ENCODE results near the gene HIRA. TPM values are rescaled to one million over a fixed set of nuclear protein-coding genes. Genes with fewer than 3 reads are reported as not detected.

The HIRA gene
- total and polyA plus RNA-seq, 4 donors = 4.1 to 32.5 (median 23.0) TPM

- Histone ChIP-seq H3K4me3 (ENCODE audit: low read depth in 1 of 3, low read length in 3 of 3) (no peak overlapping the region), H3K9me3 (ENCODE audit: control insufficient read depth in 4 of 4, low read length in 3 of 4) (no peaks in the 10 kb centered on the region), H3K27me3 (ENCODE audit: control insufficient read depth in 4 of 4, insufficient read depth in 4 of 4, low read length in 3 of 4) (no peaks in the 10 kb centered on the region), H3K27ac (ENCODE audit: low read depth in 1 of 2, low read length in 2 of 2) (no peak overlapping the region), H3K4me1 (ENCODE audit: control insufficient read depth in 4 of 4, insufficient read depth in 4 of 4, low read length in 3 of 4) (peaks cover 0 to 10% (median 6%) of the 10 kb centered on the region in 4 donors), H3K9ac (ENCODE audit: low read depth in 1 of 2, low read length in 2 of 2) (no peak overlapping the region), H3K36me3 (ENCODE audit: control insufficient read depth in 4 of 4, insufficient read depth in 3 of 4, low read depth in 1 of 4, low read length in 3 of 4) (peaks cover 11 to 61% (median 36%) of the 10 kb centered on the region in 4 donors)
- TF ChIP-seq ZBTB33 (IDR thresholded peaks at IDR 0.05) (no peak), SP1 (IDR thresholded peaks at IDR 0.05) (no peak), HNF4A (conservative IDR thresholded peaks at IDR 0.05) (no peak), FOXA2 (IDR thresholded peaks at IDR 0.05) (no peak)
- TF ChIP-seq, protein P1, sequence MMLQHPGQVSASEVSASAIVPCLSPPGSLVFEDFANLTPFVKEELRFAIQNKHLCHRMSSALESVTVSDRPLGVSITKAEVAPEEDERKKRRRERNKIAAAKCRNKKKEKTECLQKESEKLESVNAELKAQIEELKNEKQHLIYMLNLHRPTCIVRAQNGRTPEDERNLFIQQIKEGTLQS (IDR thresholded peaks at IDR 0.05) = no peak
- no peak for DNase-seq (ENCODE audit: low spot score)
- 82% methylated on average over 8 of the region's 8 CpGs for WGBS
These were observed 25.9 kb downstream of the HIRA start for GRCh38 chr22:19405652-19406051.

- Histone ChIP-seq H3K27me3 (ENCODE audit: control insufficient read depth in 4 of 4, insufficient read depth in 4 of 4, low read length in 3 of 4) (no peaks in the 10 kb centered on the region), H3K9me3 (ENCODE audit: control insufficient read depth in 4 of 4, low read length in 3 of 4) (no peaks in the 10 kb centered on the region), H3K4me1 (ENCODE audit: control insufficient read depth in 4 of 4, insufficient read depth in 4 of 4, low read length in 3 of 4) (peaks cover 0 to 10% (median 6%) of the 10 kb centered on the region in 4 donors), H3K27ac (ENCODE audit: low read depth in 1 of 2, low read length in 2 of 2) (no peak overlapping the region), H3K36me3 (ENCODE audit: control insufficient read depth in 4 of 4, insufficient read depth in 3 of 4, low read depth in 1 of 4, low read length in 3 of 4) (peaks cover 9 to 62% (median 39%) of the 10 kb centered on the region in 4 donors), H3K4me3 (ENCODE audit: low read depth in 1 of 3, low read length in 3 of 3) (no peak overlapping the region), H3K9ac (ENCODE audit: low read depth in 1 of 2, low read length in 2 of 2) (no peak overlapping the region)
- 45% methylated on average over 4 of the region's 4 CpGs for WGBS
- TF ChIP-seq HNF4A (conservative IDR thresholded peaks at IDR 0.05) (peak in 1 of 2 donors; percentile 10), YY1 (IDR thresholded peaks at IDR 0.05) (no peak)
- DNase-seq (ENCODE audit: low spot score) = no peak
These were observed 26.4 kb downstream of the HIRA start for GRCh38 chr22:19405133-19405532.

GRCh38 chr22:19404676-19405075, 26.9 kb downstream of the HIRA start:
- Histone ChIP-seq H3K4me3 (ENCODE audit: low read depth in 1 of 3, low read length in 3 of 3) (no peak overlapping the region), H3K4me1 (ENCODE audit: control insufficient read depth in 4 of 4, insufficient read depth in 4 of 4, low read length in 3 of 4) (peaks cover 0 to 10% (median 6%) of the 10 kb centered on the region in 4 donors), H3K9me3 (ENCODE audit: control insufficient read depth in 4 of 4, low read length in 3 of 4) (no peaks in the 10 kb centered on the region), H3K9ac (ENCODE audit: low read depth in 1 of 2, low read length in 2 of 2) (no peak overlapping the region), H3K36me3 (ENCODE audit: control insufficient read depth in 4 of 4, insufficient read depth in 3 of 4, low read depth in 1 of 4, low read length in 3 of 4) (peaks cover 6 to 61% (median 41%) of the 10 kb centered on the region in 4 donors), H3K27me3 (ENCODE audit: control insufficient read depth in 4 of 4, insufficient read depth in 4 of 4, low read length in 3 of 4) (no peaks in the 10 kb centered on the region), H3K27ac (ENCODE audit: low read depth in 1 of 2, low read length in 2 of 2) (no peak overlapping the region)
- TF ChIP-seq ZBTB33 (IDR thresholded peaks at IDR 0.05) (no peak), EGR1 (IDR thresholded peaks at IDR 0.05; ENCODE audit: low read depth in 2 of 2) (no peak), FOXA2 (IDR thresholded peaks at IDR 0.05) (no peak), SP1 (IDR thresholded peaks at IDR 0.05) (no peak), JUND (IDR thresholded peaks at IDR 0.05) (no peak), NR2F2 (IDR thresholded peaks at IDR 0.05) (no peak), CTCF (IDR thresholded peaks at IDR 0.05; ENCODE audit: low read depth, low read length, missing input control) (no peak), GABPA (IDR thresholded peaks at IDR 0.05 in 1 of 2, conservative IDR thresholded peaks at IDR 0.05 in 1 of 2) (no peak), RAD21 (IDR thresholded peaks at IDR 0.05) (no peak), RXRA (IDR thresholded peaks at IDR 0.05) (no peak), FOXA1 (IDR thresholded peaks at IDR 0.05) (no peak), YY1 (IDR thresholded peaks at IDR 0.05) (no peak), MAX (IDR thresholded peaks at IDR 0.05) (no peak), HNF4G (IDR thresholded peaks at IDR 0.05) (no peak), HNF4A (conservative IDR thresholded peaks at IDR 0.05) (no peak), TAF1 (conservative IDR thresholded peaks at IDR 0.05) (no peak)
- TF ChIP-seq, protein P1 (IDR thresholded peaks at IDR 0.05) = no peak
- TF ChIP-seq, protein P2, sequence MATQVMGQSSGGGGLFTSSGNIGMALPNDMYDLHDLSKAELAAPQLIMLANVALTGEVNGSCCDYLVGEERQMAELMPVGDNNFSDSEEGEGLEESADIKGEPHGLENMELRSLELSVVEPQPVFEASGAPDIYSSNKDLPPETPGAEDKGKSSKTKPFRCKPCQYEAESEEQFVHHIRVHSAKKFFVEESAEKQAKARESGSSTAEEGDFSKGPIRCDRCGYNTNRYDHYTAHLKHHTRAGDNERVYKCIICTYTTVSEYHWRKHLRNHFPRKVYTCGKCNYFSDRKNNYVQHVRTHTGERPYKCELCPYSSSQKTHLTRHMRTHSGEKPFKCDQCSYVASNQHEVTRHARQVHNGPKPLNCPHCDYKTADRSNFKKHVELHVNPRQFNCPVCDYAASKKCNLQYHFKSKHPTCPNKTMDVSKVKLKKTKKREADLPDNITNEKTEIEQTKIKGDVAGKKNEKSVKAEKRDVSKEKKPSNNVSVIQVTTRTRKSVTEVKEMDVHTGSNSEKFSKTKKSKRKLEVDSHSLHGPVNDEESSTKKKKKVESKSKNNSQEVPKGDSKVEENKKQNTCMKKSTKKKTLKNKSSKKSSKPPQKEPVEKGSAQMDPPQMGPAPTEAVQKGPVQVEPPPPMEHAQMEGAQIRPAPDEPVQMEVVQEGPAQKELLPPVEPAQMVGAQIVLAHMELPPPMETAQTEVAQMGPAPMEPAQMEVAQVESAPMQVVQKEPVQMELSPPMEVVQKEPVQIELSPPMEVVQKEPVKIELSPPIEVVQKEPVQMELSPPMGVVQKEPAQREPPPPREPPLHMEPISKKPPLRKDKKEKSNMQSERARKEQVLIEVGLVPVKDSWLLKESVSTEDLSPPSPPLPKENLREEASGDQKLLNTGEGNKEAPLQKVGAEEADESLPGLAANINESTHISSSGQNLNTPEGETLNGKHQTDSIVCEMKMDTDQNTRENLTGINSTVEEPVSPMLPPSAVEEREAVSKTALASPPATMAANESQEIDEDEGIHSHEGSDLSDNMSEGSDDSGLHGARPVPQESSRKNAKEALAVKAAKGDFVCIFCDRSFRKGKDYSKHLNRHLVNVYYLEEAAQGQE (IDR thresholded peaks at IDR 0.05) = no peak
- 95% methylated on average over 3 of the region's 3 CpGs for WGBS
- DNase-seq (ENCODE audit: low spot score) = no peak
